Amniotic stem cell (primary cell): ENCODE results near the gene USPL1.

ENCODE experiments used
- DNase-seq: peaks from one replicate; lab custom pipeline; 2025; lab: John Stamatoyannopoulos, UW

Gene USPL1

DNA sequence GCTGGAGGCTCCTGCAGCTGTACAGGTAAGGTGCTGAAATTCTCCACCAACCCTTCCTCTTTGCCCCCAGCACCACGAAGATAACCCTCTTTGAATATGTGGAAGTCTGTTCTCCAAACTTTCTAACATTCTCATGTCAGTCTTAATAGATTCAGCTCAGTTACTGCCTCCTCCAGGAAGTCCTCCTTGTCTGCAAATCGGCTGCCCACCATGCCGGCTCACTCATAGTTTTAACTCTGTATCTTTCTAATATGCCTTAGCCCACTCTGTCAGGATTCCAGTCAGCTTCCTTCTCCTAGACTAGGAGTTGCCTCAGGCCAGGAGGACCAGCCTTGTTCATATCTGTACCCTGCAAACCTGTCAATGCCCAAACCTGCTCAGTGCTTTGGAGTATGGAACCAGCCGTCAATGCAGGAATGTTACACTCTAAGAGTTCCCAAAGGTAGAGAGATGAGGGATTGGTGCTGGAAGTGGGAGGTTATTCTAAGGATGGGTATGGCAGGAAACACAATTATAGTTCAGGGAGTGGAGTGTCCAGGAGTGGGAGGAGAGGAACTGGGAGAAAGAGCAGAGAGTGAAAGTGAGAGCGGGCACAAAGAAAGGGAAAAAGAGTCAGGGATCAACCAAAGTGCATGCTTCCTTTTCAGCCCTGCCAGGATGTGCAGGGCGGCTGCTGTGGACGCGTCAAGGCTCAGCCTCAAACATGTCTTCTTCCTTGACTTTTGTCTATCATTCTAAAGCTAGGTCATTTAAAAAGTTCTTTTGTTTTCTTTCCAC, 79.6 kb downstream of the USPL1 start:
- DNase-seq: no peak

DNA sequence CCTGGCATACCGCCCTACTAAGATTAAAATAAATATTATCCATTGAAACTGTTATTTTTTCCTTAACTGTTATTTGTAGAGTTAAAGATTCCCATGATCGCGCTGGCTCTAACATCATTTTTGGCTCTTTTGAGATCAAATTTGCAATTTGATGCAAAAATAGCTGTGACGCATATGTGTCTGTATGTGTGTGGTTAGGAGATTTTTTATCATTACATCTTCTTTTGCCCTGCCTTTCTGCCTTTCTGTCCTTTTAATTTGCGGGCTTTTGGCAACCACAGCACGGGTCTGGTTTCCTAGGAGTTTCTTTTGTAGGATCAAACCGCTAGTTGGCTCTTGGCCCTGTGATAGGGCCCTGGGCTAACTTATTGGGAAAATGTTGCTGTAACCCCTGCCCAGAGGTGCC, 80.3 kb downstream of the USPL1 start:
- DNase-seq: no peak

DNA sequence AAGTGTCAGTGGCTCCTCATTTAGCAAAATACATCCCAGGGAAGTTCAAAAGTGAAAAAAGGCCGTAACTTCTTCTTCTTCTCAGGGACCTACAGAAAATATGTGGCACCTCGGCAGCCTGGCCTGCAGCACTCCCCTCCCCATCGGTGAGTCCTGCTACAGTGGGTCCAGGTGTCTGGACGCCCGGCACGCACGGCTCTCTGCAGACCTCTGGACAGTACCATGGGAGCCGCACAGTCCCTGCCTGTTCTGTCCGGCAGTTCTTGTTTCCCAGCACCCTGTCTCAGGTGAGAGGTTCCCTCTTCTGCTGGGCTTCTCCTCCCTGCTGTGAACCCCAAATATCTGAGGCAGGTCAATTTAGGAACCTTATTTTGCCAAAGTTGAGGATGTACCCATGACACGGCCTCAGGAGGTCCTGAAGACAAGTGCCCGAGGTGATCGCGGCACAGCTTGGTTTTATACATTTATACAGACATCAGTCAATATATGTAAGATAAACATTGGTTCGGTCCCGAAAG, 80.8 kb downstream of the USPL1 start:
- no peak for DNase-seq

DNA sequence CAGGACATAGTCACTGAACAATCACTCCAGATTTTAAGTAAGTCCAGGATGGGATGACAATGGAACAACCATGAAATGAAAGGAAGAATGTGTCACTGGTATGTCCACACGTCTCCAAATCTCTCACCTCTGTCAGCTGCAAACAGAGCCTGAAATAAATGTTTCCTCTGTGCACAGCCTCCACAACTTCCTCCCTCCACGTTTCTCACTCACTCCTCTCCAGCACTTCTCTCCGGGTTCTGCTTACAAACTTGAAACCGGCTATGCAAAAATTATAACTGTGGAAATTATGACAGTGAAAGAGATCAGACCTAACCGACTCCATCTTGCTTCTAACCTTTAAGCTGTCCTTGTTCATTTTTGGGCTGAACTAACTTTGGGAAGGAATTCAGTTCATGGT, 82.6 kb downstream of the USPL1 start:
- no peak for DNase-seq

DNA sequence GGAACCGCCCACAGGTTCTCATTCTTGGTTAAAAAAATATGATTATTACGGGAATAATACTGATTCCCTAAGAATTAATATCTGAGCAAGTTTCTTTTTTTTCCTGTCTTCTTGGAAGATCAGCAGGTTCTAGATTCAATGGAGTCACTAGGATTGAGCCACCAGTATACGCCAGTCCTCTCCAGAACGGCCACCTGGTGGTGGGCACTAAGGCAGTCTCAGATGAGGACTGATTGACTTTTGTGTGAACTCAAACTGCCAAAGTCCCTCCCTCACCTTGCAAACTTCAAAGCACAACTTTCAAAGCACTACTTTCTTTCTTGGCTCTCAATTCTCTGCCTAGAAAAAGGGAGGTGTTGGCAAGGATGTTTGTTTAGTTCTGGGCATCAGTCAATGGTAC, 84.3 kb downstream of the USPL1 start:
- no peak for DNase-seq

DNA sequence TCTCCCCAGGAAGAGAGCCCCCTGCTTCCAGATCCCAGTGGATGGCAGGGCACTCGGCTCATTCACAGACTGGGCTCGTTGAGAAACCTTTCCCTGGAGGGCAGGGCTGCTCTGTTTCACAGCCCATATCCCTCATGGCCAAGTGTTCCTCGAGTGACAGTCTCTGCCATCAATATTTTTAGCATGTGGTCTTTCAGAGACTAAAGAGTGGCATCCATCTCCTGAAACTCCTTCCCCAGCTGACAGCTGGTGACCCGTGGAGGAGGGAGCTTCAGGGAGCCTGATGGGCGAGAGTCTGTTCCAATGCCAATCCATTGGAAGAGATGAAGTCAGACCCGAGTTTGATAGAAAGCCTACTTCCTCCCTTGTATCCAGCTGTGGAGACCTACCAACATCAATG, 86.9 kb downstream of the USPL1 start:
- DNase-seq: no peak

DNA sequence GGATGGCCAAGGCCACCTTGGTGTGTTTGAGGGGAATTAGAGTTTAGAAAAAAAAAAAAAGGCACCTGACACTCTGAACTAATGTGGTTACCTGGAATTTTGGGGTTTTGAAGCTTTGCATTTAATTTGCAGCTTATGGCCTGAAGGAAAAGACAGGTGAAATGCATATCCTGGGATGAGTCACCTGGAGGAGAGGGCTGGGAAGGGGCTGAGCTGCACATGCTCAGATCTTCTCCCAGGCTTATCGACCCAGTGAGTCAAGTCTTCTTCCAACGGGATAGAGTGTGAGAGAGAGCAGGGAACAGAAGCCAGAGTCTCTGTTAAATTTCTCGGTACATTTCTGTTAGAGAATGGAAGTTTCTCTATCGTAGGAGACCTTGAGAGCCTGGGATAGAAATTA, 88.0 kb downstream of the USPL1 start:
- DNase-seq: no peak

DNA sequence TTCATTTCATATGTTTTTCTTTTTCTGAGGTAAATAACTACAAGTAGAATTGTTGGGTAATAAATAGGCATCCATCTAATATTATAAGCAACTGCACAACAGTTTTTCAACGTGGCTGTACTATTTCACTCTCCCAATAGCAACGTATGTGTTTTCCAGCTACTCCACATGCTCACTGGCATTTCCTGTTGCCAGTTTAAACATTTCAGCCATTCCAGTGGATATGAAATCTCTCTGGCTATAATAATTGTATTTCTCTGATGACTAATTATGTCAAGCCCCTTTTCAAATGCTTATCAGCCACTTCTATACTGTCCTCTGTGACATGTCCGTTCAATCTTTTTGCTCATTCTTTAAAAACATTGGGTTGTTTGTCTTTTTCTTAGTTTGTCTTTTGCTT, 90.8 kb downstream of the USPL1 start:
- no peak for DNase-seq
